Psoas muscle (tissue), 8 donors: ENCODE data around the gene ARHGEF38. TPM values are rescaled to one million over a fixed set of nuclear protein-coding genes. Genes with fewer than 3 reads are reported as not detected.

Experiments
- ATAC-seq, 4 donors: fragments of 200-7000 bp; cut with Tn5 transposase; one replicate each; pipeline ENCODE4 v1.9.1; 2020; ENCODE audit warnings: moderate library complexity in 3 of 4, mild to moderate bottlenecking in 2 of 4
- DNase-seq, 2 donors: peaks; one replicate each; pipeline ENCODE4 v3.0.0-alpha.2; 2020
- H3K27ac ChIP-seq: fragments of 200-600 bp; one replicate; pipeline ENCODE4 v1.8.0; 2022
- H3K27me3 ChIP-seq, 3 donors: fragments of 200-600 bp in 1 of 3; one replicate each; pipeline versions ENCODE4 v1.6.1 to v1.8.0; 2013 to 2022; ENCODE audit warnings: low read length in 2 of 3, mild to moderate bottlenecking in 2 of 3, moderate library complexity in 1 of 3; ENCODE audit not compliant: insufficient read depth in 3 of 3
- H3K36me3 ChIP-seq, 2 donors: fragments of 200-600 bp in 1 of 2; one replicate each; pipeline versions ENCODE4 v1.6.1 to v1.8.0; 2013 to 2022; ENCODE audit warnings: low read depth in 1 of 2, mild to moderate bottlenecking in 1 of 2, moderate library complexity in 1 of 2; ENCODE audit not compliant: insufficient read depth in 1 of 2
- H3K4me1 ChIP-seq: fragments of 200-600 bp; one replicate; pipeline ENCODE4 v1.8.0; 2022
- H3K4me3 ChIP-seq: fragments of 200-600 bp; one replicate; pipeline ENCODE4 v1.8.0; 2022; ENCODE audit warnings: mild to moderate bottlenecking
- H3K9me3 ChIP-seq: fragments of 200-600 bp; one replicate; pipeline ENCODE4 v1.8.0; 2022
- WGBS, 3 donors: extraction: QIAGEN DNeasy Blood & Tissue Kit; methylation state at CpG; one replicate each; pipeline versions ENCODE4 v1.1.6 to v1.1.7; 2013; 5-methylcytosine and 5-hydroxymethylcytosine counted together
- intact Hi-C, 2 donors: fragments of 100-400 bp; cut with DNase I; formaldehyde crosslinking; loops; one replicate each; pipeline versions ENCODE4 v1.11.0 to v1.14.2; 2022
- polyA plus RNA-seq, 3 donors: library from polyadenylated mRNA; stranded (reverse); fragments of 200-250 nt; gene quantifications; one replicate each; pipeline ENCODE4 v1.2.3, GENCODE V29; 2013
- total RNA-seq, 4 donors: library from RNA; stranded (reverse); fragmentation: NEBNext Ultra II Directional in 2 of 4; extraction: Animal tissue kit (Norgen Biotek cat#: 25700) in 2 of 4; gene quantifications; one replicate each; pipeline versions ENCODE4 v1.2.1 to v1.2.4, GENCODE V29; 2021 to 2023
- TF ChIP-seq, protein P1 (sequence below): fragments of 200-600 bp; IDR thresholded peaks from one replicate; pipeline ENCODE4 v1.8.0; 2022; ENCODE audit warnings: antibody characterized with exemption
- donor health status: healthy with polysubstance abuse.
- donor health status: DM: no; HTN: no; CAD: no; lungs with moderate emphysema.
- donor health status: Bipolar disorder and iron deficiency.
- donor health status: healthy.
- donor health status: DM: yes; HTN: yes; CAD: no.
- donor health status: DM: no; HTN: no; CAD: no.
- donor health status: DM: no; HTN: no; CAD: no.
- donor health status: DM: yes; HTN: yes; CAD: no.

Gene ARHGEF38
- total and polyA plus RNA-seq, 7 donors, result not detected

DNA sequence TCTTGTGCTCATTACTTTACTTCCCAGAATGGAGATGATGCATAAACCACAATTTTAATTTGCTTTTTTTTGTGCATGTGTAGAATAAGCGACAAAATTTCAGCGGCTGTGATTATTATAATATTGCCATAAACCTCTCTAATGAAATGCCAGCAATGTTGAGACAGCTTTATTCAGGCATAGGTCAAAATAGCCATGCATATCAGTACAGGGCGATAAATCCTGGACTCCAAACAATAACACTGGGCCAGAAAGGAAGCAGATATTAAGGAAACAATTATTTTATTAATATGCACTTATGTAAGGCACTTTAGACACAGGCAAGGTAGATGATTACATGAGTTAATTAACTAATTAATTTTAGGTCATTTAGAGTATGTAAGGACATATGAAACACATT, 47.1 kb downstream of the ARHGEF38 start:
- Histone ChIP-seq H3K36me3 (no peaks in the 10 kb centered on the region), H3K4me3 (no peak overlapping the region), H3K27me3 (peaks cover 0 to 4% (median 0%) of the 10 kb centered on the region in 3 donors), H3K4me1 (no peaks in the 10 kb centered on the region), H3K9me3 (no peaks in the 10 kb centered on the region), H3K27ac (no peak overlapping the region)
- DNase-seq, result no peak
- no peak for ATAC-seq
- intact Hi-C loops, result no loop called here
- TF ChIP-seq, protein P1, sequence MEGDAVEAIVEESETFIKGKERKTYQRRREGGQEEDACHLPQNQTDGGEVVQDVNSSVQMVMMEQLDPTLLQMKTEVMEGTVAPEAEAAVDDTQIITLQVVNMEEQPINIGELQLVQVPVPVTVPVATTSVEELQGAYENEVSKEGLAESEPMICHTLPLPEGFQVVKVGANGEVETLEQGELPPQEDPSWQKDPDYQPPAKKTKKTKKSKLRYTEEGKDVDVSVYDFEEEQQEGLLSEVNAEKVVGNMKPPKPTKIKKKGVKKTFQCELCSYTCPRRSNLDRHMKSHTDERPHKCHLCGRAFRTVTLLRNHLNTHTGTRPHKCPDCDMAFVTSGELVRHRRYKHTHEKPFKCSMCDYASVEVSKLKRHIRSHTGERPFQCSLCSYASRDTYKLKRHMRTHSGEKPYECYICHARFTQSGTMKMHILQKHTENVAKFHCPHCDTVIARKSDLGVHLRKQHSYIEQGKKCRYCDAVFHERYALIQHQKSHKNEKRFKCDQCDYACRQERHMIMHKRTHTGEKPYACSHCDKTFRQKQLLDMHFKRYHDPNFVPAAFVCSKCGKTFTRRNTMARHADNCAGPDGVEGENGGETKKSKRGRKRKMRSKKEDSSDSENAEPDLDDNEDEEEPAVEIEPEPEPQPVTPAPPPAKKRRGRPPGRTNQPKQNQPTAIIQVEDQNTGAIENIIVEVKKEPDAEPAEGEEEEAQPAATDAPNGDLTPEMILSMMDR, result no peak
- WGBS, 3 donors, result 80 to 90% (median 90%) methylated on average over 3 of the region's 3 CpGs

DNA sequence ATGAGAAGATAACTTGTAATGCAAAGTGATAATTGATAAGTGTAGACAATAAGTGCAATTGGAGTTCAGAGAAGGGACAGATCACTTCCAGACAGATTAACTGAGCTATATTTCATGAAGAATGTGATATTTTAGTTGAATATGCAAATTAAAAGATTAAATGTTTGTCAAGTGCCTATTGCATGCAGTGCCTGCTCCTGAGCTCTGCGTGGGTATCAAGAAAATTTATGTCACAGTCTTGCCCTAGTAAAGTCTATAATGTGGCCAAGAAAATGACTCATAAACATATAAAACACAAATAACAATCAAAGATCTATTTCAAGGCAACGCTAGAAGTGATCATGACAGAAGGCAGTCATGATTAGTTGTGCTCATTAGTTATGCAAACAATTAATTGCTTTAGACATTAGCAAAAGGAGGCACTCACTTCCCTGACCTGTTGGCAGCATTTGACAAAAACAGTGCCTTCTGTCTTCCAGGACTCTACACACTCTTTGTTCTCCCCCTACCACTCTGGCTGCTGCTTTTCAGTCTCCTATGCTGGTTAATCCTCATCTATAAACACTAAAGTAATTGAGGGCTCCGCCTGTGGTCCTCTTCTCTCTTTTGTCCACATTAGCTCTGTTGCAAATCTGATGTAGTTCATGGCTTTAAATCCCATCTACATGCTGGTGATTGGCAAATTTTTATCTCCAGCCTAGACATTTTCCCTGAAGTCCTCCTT, 47.7 kb downstream of the ARHGEF38 start:
- ATAC-seq, result no peak
- Histone ChIP-seq H3K4me1 (no peaks in the 10 kb centered on the region), H3K9me3 (no peaks in the 10 kb centered on the region), H3K27ac (no peak overlapping the region), H3K4me3 (no peak overlapping the region), H3K27me3 (peaks cover 0 to 4% (median 0%) of the 10 kb centered on the region in 3 donors), H3K36me3 (no peaks in the 10 kb centered on the region)
- DNase-seq, result no peak
- TF ChIP-seq, protein P1, result no peak
- 83 to 89% (median 84%) methylated on average over 3 of the region's 3 CpGs for WGBS, 3 donors
- intact Hi-C loops, result no loop called here

- 72 to 89% (median 81%) methylated on average over 1 of the region's 1 CpG for WGBS, 3 donors
- Histone ChIP-seq H3K9me3 (no peaks in the 10 kb centered on the region), H3K27me3 (peaks cover 0 to 4% (median 0%) of the 10 kb centered on the region in 3 donors), H3K36me3 (no peaks in the 10 kb centered on the region), H3K4me3 (no peak overlapping the region), H3K4me1 (no peaks in the 10 kb centered on the region), H3K27ac (no peak overlapping the region)
- ATAC-seq, result no peak
- TF ChIP-seq, protein P1, result no peak
- intact Hi-C loops, result no loop called here
- no peak for DNase-seq
These were observed 48.5 kb downstream of the ARHGEF38 start for GRCh38 chr4:105600951-105601350.

GRCh38 chr4:105601406-105601805, 49.0 kb downstream of the ARHGEF38 start:
- ATAC-seq (no peak), DNase-seq (no peak)
- intact Hi-C loops, result no loop called here
- TF ChIP-seq, protein P1, result no peak
- H3K36me3 ChIP-seq, result no peaks in the 10 kb centered on the region
- WGBS, 3 donors, result 83 to 90% (median 87%) methylated on average over 1 of the region's 1 CpG
- no peak overlapping the region for H3K27ac ChIP-seq
- H3K4me1 ChIP-seq, result no peaks in the 10 kb centered on the region
- H3K27me3 ChIP-seq, result peaks cover 0 to 4% (median 0%) of the 10 kb centered on the region in 3 donors
- no peak overlapping the region for H3K4me3 ChIP-seq
- H3K9me3 ChIP-seq, result no peaks in the 10 kb centered on the region

- H3K4me1 ChIP-seq, result no peaks in the 10 kb centered on the region
- no peak for DNase-seq
- H3K27me3 ChIP-seq, result peaks cover 0 to 4% (median 2%) of the 10 kb centered on the region in 3 donors
- no peak overlapping the region for H3K27ac ChIP-seq
- TF ChIP-seq, protein P1, result no peak
- intact Hi-C loops, result no loop called here
- whole genome bisulfite sequencing, 3 donors, result 36 to 70% (median 57%) methylated on average over 1 of the region's 1 CpG
- no peak overlapping the region for H3K4me3 ChIP-seq
- ATAC-seq, result no peak
- H3K36me3 ChIP-seq, result no peaks in the 10 kb centered on the region
- H3K9me3 ChIP-seq, result no peaks in the 10 kb centered on the region
These were observed 50.7 kb downstream of the ARHGEF38 start for GRCh38 chr4:105603158-105603557.
